ENCODE measurements around the gene ANKS3. TPM values are rescaled to one million over a fixed set of nuclear protein-coding genes. Genes with fewer than 3 reads are reported as not detected.

The ANKS3 gene
- total RNA-seq, 1 donor = 39.4 TPM

- peak; percentile 99 for DNase-seq (ENCODE audit: insufficient read length, low spot score, missing footprints)
- Histone ChIP-seq H3K79me2 (ENCODE audit: insufficient read depth, low read length) (peaks cover 13% of the 10 kb centered on the region), H3K4me3 (ENCODE audit: insufficient read depth, low read length) (peak overlapping the region; percentile 72), H3K4me2 (ENCODE audit: insufficient read depth, low read length) (peak overlapping the region; percentile 88), H2AFZ (ENCODE audit: low read length) (peak overlapping the region; percentile 61), H3K27ac (ENCODE audit: low read depth, low read length) (peak overlapping the region; percentile 82), H3K4me1 (ENCODE audit: insufficient read depth, low read length) (peaks cover 4% of the 10 kb centered on the region), H4K20me1 (ENCODE audit: insufficient read depth, low read length) (no peaks in the 10 kb centered on the region), H3K27me3 (ENCODE audit: insufficient read depth, low read length) (no peaks in the 10 kb centered on the region), H3K36me3 (ENCODE audit: insufficient read depth, low read length) (peaks cover 39% of the 10 kb centered on the region), H3K9me3 (ENCODE audit: low read depth, low read length) (no peaks in the 10 kb centered on the region)
- TF ChIP-seq CTCF (IDR thresholded peaks at IDR 0.05; ENCODE audit: extremely low read depth, low read depth, low read length) = no peak
Measured at GRCh38 chr16:4679850-4680636, 54.0 kb downstream of the ANKS3 start.

GRCh38 chr16:4679156-4679849, 54.8 kb downstream of the ANKS3 start:
- no peaks in the 10 kb centered on the region for H3K27me3 ChIP-seq (ENCODE audit: insufficient read depth, low read length)
- H3K4me3 ChIP-seq (ENCODE audit: insufficient read depth, low read length) = peak overlapping the region; percentile 72
- no peaks in the 10 kb centered on the region for H3K9me3 ChIP-seq (ENCODE audit: low read depth, low read length)
- peak overlapping the region; percentile 61 for H2AFZ ChIP-seq (ENCODE audit: low read length)
- H3K27ac ChIP-seq (ENCODE audit: low read depth, low read length) = peak overlapping the region; percentile 82
- H3K4me2 ChIP-seq (ENCODE audit: insufficient read depth, low read length) = peak overlapping the region; percentile 88
- DNase-seq (ENCODE audit: insufficient read length, low spot score, missing footprints) = no peak
- H3K4me1 ChIP-seq (ENCODE audit: insufficient read depth, low read length) = peaks cover 4% of the 10 kb centered on the region
- peaks cover 31% of the 10 kb centered on the region for H3K36me3 ChIP-seq (ENCODE audit: insufficient read depth, low read length)
- no peak for TF ChIP-seq CTCF (IDR thresholded peaks at IDR 0.05; ENCODE audit: extremely low read depth, low read depth, low read length)
- H3K79me2 ChIP-seq (ENCODE audit: insufficient read depth, low read length) = peaks cover 13% of the 10 kb centered on the region
- no peaks in the 10 kb centered on the region for H4K20me1 ChIP-seq (ENCODE audit: insufficient read depth, low read length)

- no peak overlapping the region for H2AFZ ChIP-seq (ENCODE audit: low read length)
- no peaks in the 10 kb centered on the region for H4K20me1 ChIP-seq (ENCODE audit: insufficient read depth, low read length)
Measured at GRCh38 chr16:4678596-4678995, 55.5 kb downstream of the ANKS3 start.

More at GRCh38 chr16:4678596-4678995, 55.5 kb downstream of the ANKS3 start:
- no peak for TF ChIP-seq CTCF (IDR thresholded peaks at IDR 0.05; ENCODE audit: extremely low read depth, low read depth, low read length)
- no peak for DNase-seq (ENCODE audit: insufficient read length, low spot score, missing footprints)
- H3K9me3 ChIP-seq (ENCODE audit: low read depth, low read length) = no peaks in the 10 kb centered on the region
- H3K36me3 ChIP-seq (ENCODE audit: insufficient read depth, low read length) = peaks cover 29% of the 10 kb centered on the region
- H3K4me2 ChIP-seq (ENCODE audit: insufficient read depth, low read length) = no peak overlapping the region
- H3K4me1 ChIP-seq (ENCODE audit: insufficient read depth, low read length) = peaks cover 4% of the 10 kb centered on the region
- peaks cover 13% of the 10 kb centered on the region for H3K79me2 ChIP-seq (ENCODE audit: insufficient read depth, low read length)
- no peak overlapping the region for H3K27ac ChIP-seq (ENCODE audit: low read depth, low read length)
- no peak overlapping the region for H3K4me3 ChIP-seq (ENCODE audit: insufficient read depth, low read length)
- H3K27me3 ChIP-seq (ENCODE audit: insufficient read depth, low read length) = no peaks in the 10 kb centered on the region
